ENCODE results near the gene TRAPPC2L. TPM values are rescaled to one million over a fixed set of nuclear protein-coding genes. Genes with fewer than 3 reads are reported as not detected.
A peak's percentile ranks its signal among the peaks of the same experiment; 100 is the strongest.

TRAPPC2L gene
- total RNA-seq, 1 donor from 2014 or later, result 52.7 TPM

DNA sequence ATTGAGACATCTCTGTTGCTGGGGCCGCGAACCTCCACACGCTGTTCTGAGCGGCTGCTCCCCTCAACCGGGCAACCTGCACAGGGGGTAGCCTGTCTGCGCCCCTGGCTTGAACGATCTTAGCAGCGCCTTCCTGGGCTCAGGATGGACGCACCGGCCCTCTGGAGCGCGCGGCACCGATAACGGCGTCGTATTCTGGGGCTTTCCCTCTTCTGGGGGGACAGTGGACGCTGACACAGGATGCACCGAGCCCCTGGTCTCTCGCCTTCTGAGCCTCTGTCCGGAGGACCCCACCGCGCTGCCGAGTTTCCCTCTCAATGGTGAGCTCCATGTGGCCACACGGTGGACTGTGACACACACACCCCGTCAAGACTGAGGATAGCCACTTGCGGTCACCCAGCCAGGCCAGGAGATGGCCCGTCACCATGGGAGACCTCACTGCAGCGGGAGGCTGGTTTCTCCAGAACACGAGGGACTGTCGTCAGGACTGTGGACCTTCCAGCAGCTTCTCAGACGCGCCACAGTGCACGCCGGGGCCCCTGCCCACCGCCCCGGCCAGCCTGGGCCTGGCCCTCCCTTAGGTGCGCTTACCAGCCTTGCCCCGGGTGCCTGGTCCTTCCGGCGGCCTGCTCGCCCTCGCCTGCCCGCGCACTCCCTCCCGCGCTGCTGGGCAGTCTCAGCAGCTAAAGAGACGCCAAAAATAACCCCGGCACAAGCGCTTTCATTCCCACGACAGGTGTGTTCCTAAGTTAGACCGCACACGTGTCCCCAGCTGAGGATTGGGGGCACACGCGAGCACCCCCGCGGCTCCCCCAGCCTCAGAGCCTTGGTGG lies 39.5 kb downstream of the TRAPPC2L start:
- TF ChIP-seq, protein P1, sequence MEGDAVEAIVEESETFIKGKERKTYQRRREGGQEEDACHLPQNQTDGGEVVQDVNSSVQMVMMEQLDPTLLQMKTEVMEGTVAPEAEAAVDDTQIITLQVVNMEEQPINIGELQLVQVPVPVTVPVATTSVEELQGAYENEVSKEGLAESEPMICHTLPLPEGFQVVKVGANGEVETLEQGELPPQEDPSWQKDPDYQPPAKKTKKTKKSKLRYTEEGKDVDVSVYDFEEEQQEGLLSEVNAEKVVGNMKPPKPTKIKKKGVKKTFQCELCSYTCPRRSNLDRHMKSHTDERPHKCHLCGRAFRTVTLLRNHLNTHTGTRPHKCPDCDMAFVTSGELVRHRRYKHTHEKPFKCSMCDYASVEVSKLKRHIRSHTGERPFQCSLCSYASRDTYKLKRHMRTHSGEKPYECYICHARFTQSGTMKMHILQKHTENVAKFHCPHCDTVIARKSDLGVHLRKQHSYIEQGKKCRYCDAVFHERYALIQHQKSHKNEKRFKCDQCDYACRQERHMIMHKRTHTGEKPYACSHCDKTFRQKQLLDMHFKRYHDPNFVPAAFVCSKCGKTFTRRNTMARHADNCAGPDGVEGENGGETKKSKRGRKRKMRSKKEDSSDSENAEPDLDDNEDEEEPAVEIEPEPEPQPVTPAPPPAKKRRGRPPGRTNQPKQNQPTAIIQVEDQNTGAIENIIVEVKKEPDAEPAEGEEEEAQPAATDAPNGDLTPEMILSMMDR (IDR thresholded peaks at IDR 0.05; ENCODE audit: borderline replicate concordance), result no peak
- H3K9me3 ChIP-seq (replicated peaks), result no peaks in the 10 kb centered on the region
- H3K4me1 ChIP-seq, result peaks cover 7% of the 10 kb centered on the region
- DNase-seq, result no peak
- peaks cover 48% of the 10 kb centered on the region for H3K36me3 ChIP-seq
- intact Hi-C loops (cut with micrococcal nuclease), result no loop called here
- H3K4me3 ChIP-seq, result no peak overlapping the region
- H3K27me3 ChIP-seq (ENCODE audit: low read depth), result no peaks in the 10 kb centered on the region
- H3K27ac ChIP-seq (replicated peaks), result no peak overlapping the region

DNA sequence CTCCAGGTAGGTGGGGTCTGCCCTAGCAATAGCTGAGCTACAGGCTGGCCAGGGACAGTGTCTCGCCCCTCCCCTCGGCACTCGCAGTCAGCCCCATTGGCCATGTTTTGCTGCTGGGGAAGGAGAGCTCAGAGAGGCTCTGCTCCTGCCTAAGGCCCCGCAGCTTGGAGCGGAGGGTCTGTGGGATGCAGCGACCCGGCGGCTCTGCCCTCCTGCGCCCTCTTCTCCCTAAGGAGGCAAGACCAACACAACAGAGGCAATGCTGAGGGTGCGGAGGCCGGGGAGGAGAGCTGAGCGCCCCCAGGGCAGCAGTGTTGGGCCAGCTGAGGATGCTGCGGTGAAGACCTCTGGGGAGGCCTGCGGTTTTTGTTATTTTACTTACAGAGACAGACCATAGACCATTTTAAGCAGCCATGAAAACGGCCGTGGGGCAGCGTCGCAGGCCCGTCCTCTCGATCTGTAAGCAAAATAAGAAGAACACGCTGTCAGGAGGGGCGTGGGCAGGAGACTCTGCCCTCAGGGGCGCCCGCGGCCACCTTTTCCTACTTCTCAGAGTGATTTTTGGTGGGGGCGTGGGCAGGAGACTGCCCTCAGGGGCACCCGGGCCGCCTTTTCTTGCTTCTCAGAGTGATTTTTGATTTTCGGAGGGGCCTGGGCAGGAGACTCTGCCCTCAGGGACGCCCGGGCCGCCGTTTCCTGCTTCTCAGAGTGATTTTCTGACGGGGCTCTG lies 40.9 kb downstream of the TRAPPC2L start:
- H3K4me3 ChIP-seq, result no peak overlapping the region
- H3K9me3 ChIP-seq (replicated peaks), result no peaks in the 10 kb centered on the region
- H3K27ac ChIP-seq (replicated peaks), result peak overlapping the region; percentile 32
- peaks cover 39% of the 10 kb centered on the region for H3K36me3 ChIP-seq
- TF ChIP-seq, protein P1 (IDR thresholded peaks at IDR 0.05; ENCODE audit: borderline replicate concordance), result no peak
- no peak for DNase-seq
- no peaks in the 10 kb centered on the region for H3K27me3 ChIP-seq (ENCODE audit: low read depth)
- intact Hi-C loops (cut with micrococcal nuclease), result no loop called here
- H3K4me1 ChIP-seq, result peaks cover 7% of the 10 kb centered on the region

DNA sequence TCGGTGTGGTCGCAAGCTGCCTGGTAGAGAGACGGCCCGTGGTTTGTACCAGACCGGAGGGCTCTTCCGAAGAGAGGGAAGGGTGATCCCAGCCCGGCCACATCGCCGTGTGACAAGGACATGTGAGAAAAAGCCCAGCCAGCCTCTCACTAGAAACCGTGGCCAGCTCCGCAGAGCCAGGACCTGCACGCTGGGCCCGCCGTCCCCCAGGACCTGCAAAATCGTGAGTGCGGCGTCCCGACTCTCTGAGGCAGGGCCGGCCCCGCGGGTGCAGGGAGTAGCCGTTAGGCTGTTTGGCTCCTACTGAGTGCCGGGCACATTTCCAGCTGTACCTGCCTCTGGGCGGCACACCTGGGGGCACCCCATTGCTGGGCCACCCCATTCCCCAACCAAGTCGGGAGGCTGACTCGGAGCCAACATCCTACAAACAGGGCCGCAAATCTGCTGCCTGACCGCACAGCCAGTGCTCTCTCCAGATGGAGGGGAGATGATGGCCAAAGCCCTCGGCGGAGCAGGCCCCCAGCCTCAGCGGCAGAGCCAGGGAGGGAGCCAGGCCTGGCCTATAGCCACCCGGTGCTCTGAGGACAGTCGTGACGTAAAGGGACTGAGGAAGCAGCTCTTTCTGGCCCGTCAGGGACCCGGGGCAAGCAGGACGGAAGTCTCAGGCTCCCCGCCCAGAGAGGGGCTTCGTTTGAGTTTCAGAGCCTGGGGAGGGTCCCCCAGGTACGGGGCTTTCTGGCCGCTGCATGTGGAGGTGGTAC lies 43.2 kb downstream of the TRAPPC2L start:
- Histone ChIP-seq H3K36me3 (peaks cover 39% of the 10 kb centered on the region), H3K27ac (replicated peaks) (peak overlapping the region; percentile 40)

DNA sequence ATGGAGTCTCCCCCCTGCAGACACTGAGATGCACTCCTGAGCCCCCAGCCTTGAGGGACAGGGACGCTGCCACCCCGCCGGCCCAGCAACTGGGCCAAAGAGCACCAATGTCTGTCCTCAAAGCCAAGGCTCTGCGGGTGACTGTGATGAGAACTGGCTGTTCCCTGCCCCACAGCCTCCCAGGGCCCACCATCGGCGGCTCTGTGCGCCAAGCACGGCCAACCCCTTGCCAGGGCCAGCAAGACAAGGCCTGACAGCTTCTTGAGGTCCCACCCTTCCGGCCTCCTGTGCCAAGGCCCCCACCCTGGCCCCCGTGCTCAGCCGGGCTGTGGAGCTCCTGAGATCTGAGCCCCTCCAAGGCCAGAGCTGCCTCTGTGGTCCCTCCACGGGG lies 43.7 kb downstream of the TRAPPC2L start:
- intact Hi-C loops (cut with micrococcal nuclease), result no loop called here
- TF ChIP-seq, protein P1 (IDR thresholded peaks at IDR 0.05; ENCODE audit: borderline replicate concordance), result no peak
- Histone ChIP-seq H3K4me3 (no peak overlapping the region), H3K36me3 (peaks cover 39% of the 10 kb centered on the region), H3K4me1 (peaks cover 23% of the 10 kb centered on the region), H3K27ac (replicated peaks) (no peak overlapping the region), H3K27me3 (ENCODE audit: low read depth) (no peaks in the 10 kb centered on the region), H3K9me3 (replicated peaks) (no peaks in the 10 kb centered on the region)
- DNase-seq, result no peak

More for the DNA sequence above, 43.2 kb downstream of the TRAPPC2L start:
- Histone ChIP-seq H3K4me1 (peaks cover 20% of the 10 kb centered on the region), H3K27me3 (ENCODE audit: low read depth) (no peaks in the 10 kb centered on the region), H3K9me3 (replicated peaks) (no peaks in the 10 kb centered on the region), H3K4me3 (no peak overlapping the region)
- no peak for DNase-seq
- intact Hi-C loops (cut with micrococcal nuclease), result no loop called here
- TF ChIP-seq, protein P1 (IDR thresholded peaks at IDR 0.05; ENCODE audit: borderline replicate concordance), result no peak

DNA sequence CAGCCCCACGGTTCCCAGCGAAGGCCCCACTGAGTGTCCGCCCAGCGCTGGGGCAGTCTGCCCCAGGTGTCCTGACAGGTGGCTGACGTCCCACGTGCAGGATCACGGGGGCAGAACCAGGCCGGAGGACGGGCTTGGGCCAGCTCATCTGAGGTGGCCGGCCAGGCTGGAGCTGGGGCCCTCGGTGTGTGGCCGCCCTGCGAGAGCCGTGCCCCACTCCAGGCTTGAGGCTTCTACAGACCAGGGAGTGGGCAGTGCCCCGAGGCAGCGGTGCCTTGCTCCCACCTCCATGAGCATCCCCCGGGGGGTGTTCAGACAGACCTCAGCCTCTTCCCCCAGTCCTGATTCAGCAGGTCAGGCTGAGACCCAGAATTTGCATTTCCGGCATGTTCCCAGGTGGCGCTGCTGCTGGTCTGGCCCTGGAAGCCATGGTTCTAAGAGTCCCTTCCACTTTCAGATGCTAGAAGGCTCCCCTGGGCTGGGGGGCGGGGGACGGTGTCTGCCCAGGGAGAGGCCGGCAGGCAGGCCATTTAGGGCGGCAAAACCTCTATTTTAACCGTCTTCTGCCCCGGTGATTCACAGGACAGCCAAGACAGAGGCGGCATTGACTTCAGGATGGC lies 44.9 kb downstream of the TRAPPC2L start:
- H3K27ac ChIP-seq (replicated peaks), result no peak overlapping the region
- no peak overlapping the region for H3K4me3 ChIP-seq
- no peaks in the 10 kb centered on the region for H3K9me3 ChIP-seq (replicated peaks)
- H3K27me3 ChIP-seq (ENCODE audit: low read depth), result peaks cover 4% of the 10 kb centered on the region
- peaks cover 31% of the 10 kb centered on the region for H3K4me1 ChIP-seq
- peaks cover 37% of the 10 kb centered on the region for H3K36me3 ChIP-seq
- DNase-seq, result no peak
- TF ChIP-seq, protein P1 (IDR thresholded peaks at IDR 0.05; ENCODE audit: borderline replicate concordance), result no peak
- intact Hi-C loops (cut with micrococcal nuclease), result no loop called here
